ENCODE measurements around the gene TAF5L. TPM values are rescaled to one million over a fixed set of nuclear protein-coding genes. Genes with fewer than 3 reads are reported as not detected.

TAF5L gene
- total RNA-seq, 1 donor from 2014 or later: 18.4 TPM

DNA sequence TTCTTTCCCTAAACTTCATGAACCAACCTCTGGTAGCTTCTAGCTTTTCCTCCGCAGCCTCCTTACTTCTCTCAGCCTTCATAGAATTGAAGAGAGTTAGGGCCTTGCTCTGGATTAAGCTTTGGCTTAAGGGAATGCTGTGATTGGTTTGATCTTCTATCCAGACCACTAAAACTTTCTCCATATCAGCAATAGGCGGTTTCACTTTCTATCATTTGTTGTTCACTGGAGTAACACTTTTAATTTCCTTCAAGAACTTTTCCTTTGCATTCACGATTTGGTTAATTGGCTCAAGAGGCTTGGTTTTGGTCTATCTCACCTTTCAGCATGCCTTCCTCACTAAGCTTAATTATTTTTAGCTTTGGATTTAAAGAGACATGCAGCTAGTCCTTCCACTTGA is 5.2 kb upstream of the TAF5L start:
- FAIRE-seq (no peak), DNase-seq (ENCODE audit: low read depth) (no peak)
- Histone ChIP-seq H3K27me3 (ENCODE audit: control insufficient read depth, insufficient read depth, low read length) (no peaks in the 10 kb centered on the region), H3K4me3 (ENCODE audit: low read depth, low read length) (no peak overlapping the region), H3K36me3 (ENCODE audit: control insufficient read depth, insufficient read depth, low read length) (peaks cover 12% of the 10 kb centered on the region)
- TF ChIP-seq, protein P1, sequence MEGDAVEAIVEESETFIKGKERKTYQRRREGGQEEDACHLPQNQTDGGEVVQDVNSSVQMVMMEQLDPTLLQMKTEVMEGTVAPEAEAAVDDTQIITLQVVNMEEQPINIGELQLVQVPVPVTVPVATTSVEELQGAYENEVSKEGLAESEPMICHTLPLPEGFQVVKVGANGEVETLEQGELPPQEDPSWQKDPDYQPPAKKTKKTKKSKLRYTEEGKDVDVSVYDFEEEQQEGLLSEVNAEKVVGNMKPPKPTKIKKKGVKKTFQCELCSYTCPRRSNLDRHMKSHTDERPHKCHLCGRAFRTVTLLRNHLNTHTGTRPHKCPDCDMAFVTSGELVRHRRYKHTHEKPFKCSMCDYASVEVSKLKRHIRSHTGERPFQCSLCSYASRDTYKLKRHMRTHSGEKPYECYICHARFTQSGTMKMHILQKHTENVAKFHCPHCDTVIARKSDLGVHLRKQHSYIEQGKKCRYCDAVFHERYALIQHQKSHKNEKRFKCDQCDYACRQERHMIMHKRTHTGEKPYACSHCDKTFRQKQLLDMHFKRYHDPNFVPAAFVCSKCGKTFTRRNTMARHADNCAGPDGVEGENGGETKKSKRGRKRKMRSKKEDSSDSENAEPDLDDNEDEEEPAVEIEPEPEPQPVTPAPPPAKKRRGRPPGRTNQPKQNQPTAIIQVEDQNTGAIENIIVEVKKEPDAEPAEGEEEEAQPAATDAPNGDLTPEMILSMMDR (IDR thresholded peaks at IDR 0.05; ENCODE audit: insufficient read depth, low read length, severe bottlenecking): no peak

- H3K27me3 ChIP-seq (ENCODE audit: control insufficient read depth, insufficient read depth, low read length): no peaks in the 10 kb centered on the region
- no peak for FAIRE-seq
- peaks cover 2% of the 10 kb centered on the region for H3K36me3 ChIP-seq (ENCODE audit: control insufficient read depth, insufficient read depth, low read length)
- no peak for DNase-seq (ENCODE audit: low read depth)
- TF ChIP-seq, protein P1 (IDR thresholded peaks at IDR 0.05; ENCODE audit: insufficient read depth, low read length, severe bottlenecking): no peak
- H3K4me3 ChIP-seq (ENCODE audit: low read depth, low read length): no peak overlapping the region
Measured at GRCh38 chr1:229629261-229629660, 3.3 kb upstream of the TAF5L start.

DNA sequence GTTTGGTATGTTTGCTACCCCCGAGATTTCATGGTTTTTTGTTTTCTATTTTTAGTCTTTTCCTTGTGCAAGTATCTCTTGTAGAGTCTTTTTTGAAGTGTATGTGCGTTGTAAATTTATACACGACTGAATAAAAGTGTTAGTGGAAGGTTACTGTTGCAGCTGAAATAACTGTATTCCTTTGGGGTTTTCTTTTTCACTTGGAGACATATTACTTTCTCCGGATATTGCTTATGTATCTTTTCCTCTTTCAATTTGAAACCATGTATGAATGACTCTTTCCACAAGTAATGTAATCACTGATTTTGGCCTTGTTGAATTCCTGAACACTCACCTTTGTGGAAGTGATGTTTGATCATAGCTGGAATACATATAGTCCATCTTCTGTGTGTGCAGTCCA is 1.1 kb upstream of the TAF5L start:
- Histone ChIP-seq H3K36me3 (ENCODE audit: control insufficient read depth, insufficient read depth, low read length) (peaks cover 2% of the 10 kb centered on the region), H3K4me3 (ENCODE audit: low read depth, low read length) (peak overlapping the region; percentile 63), H3K27me3 (ENCODE audit: control insufficient read depth, insufficient read depth, low read length) (no peaks in the 10 kb centered on the region)
- TF ChIP-seq, protein P1 (IDR thresholded peaks at IDR 0.05; ENCODE audit: insufficient read depth, low read length, severe bottlenecking): no peak
- FAIRE-seq (no peak), DNase-seq (ENCODE audit: low read depth) (peak; percentile 6)

GRCh38 chr1:229625071-229625914 is 629 bp downstream of the TAF5L start:
- TF ChIP-seq, protein P1 (IDR thresholded peaks at IDR 0.05; ENCODE audit: insufficient read depth, low read length, severe bottlenecking): no peak
- DNase-seq (ENCODE audit: low read depth) (peak; percentile 47), FAIRE-seq (no peak)
- Histone ChIP-seq H3K36me3 (ENCODE audit: control insufficient read depth, insufficient read depth, low read length) (peaks cover 2% of the 10 kb centered on the region), H3K4me3 (ENCODE audit: low read depth, low read length) (peak overlapping the region; percentile 63), H3K27me3 (ENCODE audit: control insufficient read depth, insufficient read depth, low read length) (no peaks in the 10 kb centered on the region)

GRCh38 chr1:229624521-229625070 is 1.3 kb downstream of the TAF5L start:
- DNase-seq (ENCODE audit: low read depth) (no peak), FAIRE-seq (no peak)
- Histone ChIP-seq H3K4me3 (ENCODE audit: low read depth, low read length) (peak overlapping the region; percentile 63), H3K36me3 (ENCODE audit: control insufficient read depth, insufficient read depth, low read length) (peaks cover 2% of the 10 kb centered on the region), H3K27me3 (ENCODE audit: control insufficient read depth, insufficient read depth, low read length) (no peaks in the 10 kb centered on the region)
- TF ChIP-seq, protein P1 (IDR thresholded peaks at IDR 0.05; ENCODE audit: insufficient read depth, low read length, severe bottlenecking): no peak
